HEK293 (cell line): Measurements from ENCODE around the gene DYNLRB1.

Experiments
- GLIS1 ChIP-seq: fragments of 450-650 bp; formaldehyde crosslinking; IDR thresholded peaks from 2 replicates; pipeline ENCODE4 v1.5.1; 2016; ENCODE audit warnings: missing biosample characterization, missing genetic modification characterization
- IKZF3 ChIP-seq: fragments of 450-650 bp; IDR thresholded peaks from 2 replicates; pipeline ENCODE4 v1.5.0; 2018; ENCODE audit warnings: missing biosample characterization, mild to moderate bottlenecking, missing genetic modification characterization, moderate library complexity
- KLF10 ChIP-seq: fragments of 450-650 bp; IDR thresholded peaks from 2 replicates; pipeline ENCODE4 v1.5.1; 2018; ENCODE audit warnings: missing biosample characterization, mild to moderate bottlenecking, missing genetic modification characterization
- KLF8 ChIP-seq: fragments of 450-650 bp; formaldehyde crosslinking; IDR thresholded peaks from 2 replicates; pipeline ENCODE4 v1.5.1; 2016; ENCODE audit warnings: missing biosample characterization, missing genetic modification characterization
- OVOL3 ChIP-seq: fragments of 450-650 bp; formaldehyde crosslinking; IDR thresholded peaks from 2 replicates; pipeline ENCODE4 v1.5.1; 2016; ENCODE audit warnings: missing biosample characterization, missing genetic modification characterization
- PBX3 ChIP-seq: sonication (generic); formaldehyde crosslinking; IDR thresholded peaks from 2 replicates; pipeline ENCODE4 v1.8.1; 2022; ENCODE audit warnings: mild to moderate bottlenecking, moderate library complexity, missing genetic modification reagents
- PRDM1 ChIP-seq: fragments of 450-650 bp; formaldehyde crosslinking; IDR thresholded peaks from 2 replicates; pipeline ENCODE4; 2016; ENCODE audit warnings: missing biosample characterization, missing genetic modification characterization
- SP7 ChIP-seq: fragments of 450-650 bp; formaldehyde crosslinking; IDR thresholded peaks from 2 replicates; pipeline ENCODE4 v1.5.1; 2016; ENCODE audit warnings: missing biosample characterization, missing genetic modification characterization
- ZBTB1 ChIP-seq: fragments of 450-650 bp; formaldehyde crosslinking; IDR thresholded peaks from 2 replicates; pipeline ENCODE4 v1.5.1; 2016; ENCODE audit warnings: missing biosample characterization, missing genetic modification characterization
- ZBTB10 ChIP-seq: fragments of 450-650 bp; formaldehyde crosslinking; IDR thresholded peaks from 2 replicates; pipeline ENCODE4 v1.5.1; 2016; ENCODE audit warnings: missing biosample characterization, missing genetic modification characterization
- ZBTB17 ChIP-seq: fragments of 450-650 bp; formaldehyde crosslinking; IDR thresholded peaks from 2 replicates; pipeline ENCODE4 v1.5.1; 2016; ENCODE audit warnings: missing biosample characterization, missing genetic modification characterization
- ZBTB44 ChIP-seq: fragments of 450-650 bp; IDR thresholded peaks from 2 replicates; pipeline ENCODE4 v1.5.1; 2018; ENCODE audit warnings: missing biosample characterization, mild to moderate bottlenecking, missing genetic modification characterization
- ZEB2 ChIP-seq: fragments of 450-650 bp; formaldehyde crosslinking; IDR thresholded peaks from 2 replicates; pipeline ENCODE4 v1.5.1; 2016; ENCODE audit warnings: missing biosample characterization, missing genetic modification characterization
- ZNF174 ChIP-seq: fragments of 450-650 bp; formaldehyde crosslinking; IDR thresholded peaks from 2 replicates; pipeline ENCODE4 v1.5.0; 2017; ENCODE audit warnings: missing biosample characterization, mild to moderate bottlenecking, missing genetic modification characterization
- ZNF175 ChIP-seq: fragments of 450-650 bp; formaldehyde crosslinking; IDR thresholded peaks from 2 replicates; pipeline ENCODE4 v1.5.1; 2016; ENCODE audit warnings: missing biosample characterization, missing genetic modification characterization
- ZNF184 ChIP-seq: fragments of 450-650 bp; IDR thresholded peaks from 2 replicates; pipeline ENCODE4 v1.5.1; 2018; ENCODE audit warnings: missing biosample characterization, mild to moderate bottlenecking, missing genetic modification characterization
- ZNF223 ChIP-seq: fragments of 450-650 bp; formaldehyde crosslinking; IDR thresholded peaks from 2 replicates; pipeline ENCODE4 v1.5.1; 2016; ENCODE audit warnings: missing biosample characterization, missing genetic modification characterization
- ZNF23 ChIP-seq: fragments of 450-650 bp; formaldehyde crosslinking; IDR thresholded peaks from 2 replicates; pipeline ENCODE4 v1.5.1; 2016; ENCODE audit warnings: missing biosample characterization, missing genetic modification characterization, borderline replicate concordance
- ZNF335 ChIP-seq: fragments of 450-650 bp; formaldehyde crosslinking; conservative IDR thresholded peaks from 2 replicates; pipeline ENCODE4 v1.5.1; 2016; ENCODE audit warnings: missing biosample characterization, missing genetic modification characterization
- ZNF350 ChIP-seq: fragments of 450-650 bp; formaldehyde crosslinking; IDR thresholded peaks from 2 replicates; pipeline ENCODE4 v1.5.0; 2017; ENCODE audit warnings: missing biosample characterization, mild to moderate bottlenecking, missing genetic modification characterization
- ZNF426 ChIP-seq: fragments of 450-650 bp; formaldehyde crosslinking; IDR thresholded peaks from 2 replicates; pipeline ENCODE4 v1.5.1; 2017; ENCODE audit warnings: missing biosample characterization, missing genetic modification characterization, mild to moderate bottlenecking, inconsistent platforms, moderate library complexity
- ZNF433 ChIP-seq: fragments of 450-650 bp; formaldehyde crosslinking; IDR thresholded peaks from 2 replicates; pipeline ENCODE4 v1.5.1; 2016; ENCODE audit warnings: missing biosample characterization, missing genetic modification characterization, low read depth
- ZNF596 ChIP-seq: fragments of 450-650 bp; IDR thresholded peaks from 2 replicates; pipeline ENCODE4 v1.5.0; 2018; ENCODE audit warnings: missing biosample characterization, mild to moderate bottlenecking, missing genetic modification characterization, moderate library complexity
- ZNF704 ChIP-seq: fragments of 450-650 bp; formaldehyde crosslinking; IDR thresholded peaks from 2 replicates; pipeline ENCODE4 v1.5.1; 2016; ENCODE audit warnings: missing biosample characterization, missing genetic modification characterization
- ZNF707 ChIP-seq: fragments of 450-650 bp; formaldehyde crosslinking; IDR thresholded peaks from 2 replicates; pipeline ENCODE4 v1.5.1; 2016; ENCODE audit warnings: missing biosample characterization, missing genetic modification characterization
- ZNF747 ChIP-seq: fragments of 450-650 bp; formaldehyde crosslinking; IDR thresholded peaks from 2 replicates; pipeline ENCODE4 v1.5.1; 2016; ENCODE audit warnings: missing biosample characterization, missing genetic modification characterization
- ZNF776 ChIP-seq: fragments of 450-650 bp; formaldehyde crosslinking; IDR thresholded peaks from 2 replicates; pipeline ENCODE4 v1.5.0; 2017; ENCODE audit warnings: missing biosample characterization, missing genetic modification characterization, borderline replicate concordance
- TF ChIP-seq, protein P1 (sequence below): fragments of 450-650 bp; formaldehyde crosslinking; IDR thresholded peaks from 2 replicates; pipeline ENCODE4 v1.5.1; 2016; ENCODE audit warnings: missing biosample characterization, missing genetic modification characterization
- TF ChIP-seq, protein P2 (sequence below): fragments of 450-650 bp; formaldehyde crosslinking; IDR thresholded peaks from 2 replicates; pipeline ENCODE4 v1.5.1; 2016; ENCODE audit warnings: missing biosample characterization, missing genetic modification characterization

DYNLRB1 gene

DNA sequence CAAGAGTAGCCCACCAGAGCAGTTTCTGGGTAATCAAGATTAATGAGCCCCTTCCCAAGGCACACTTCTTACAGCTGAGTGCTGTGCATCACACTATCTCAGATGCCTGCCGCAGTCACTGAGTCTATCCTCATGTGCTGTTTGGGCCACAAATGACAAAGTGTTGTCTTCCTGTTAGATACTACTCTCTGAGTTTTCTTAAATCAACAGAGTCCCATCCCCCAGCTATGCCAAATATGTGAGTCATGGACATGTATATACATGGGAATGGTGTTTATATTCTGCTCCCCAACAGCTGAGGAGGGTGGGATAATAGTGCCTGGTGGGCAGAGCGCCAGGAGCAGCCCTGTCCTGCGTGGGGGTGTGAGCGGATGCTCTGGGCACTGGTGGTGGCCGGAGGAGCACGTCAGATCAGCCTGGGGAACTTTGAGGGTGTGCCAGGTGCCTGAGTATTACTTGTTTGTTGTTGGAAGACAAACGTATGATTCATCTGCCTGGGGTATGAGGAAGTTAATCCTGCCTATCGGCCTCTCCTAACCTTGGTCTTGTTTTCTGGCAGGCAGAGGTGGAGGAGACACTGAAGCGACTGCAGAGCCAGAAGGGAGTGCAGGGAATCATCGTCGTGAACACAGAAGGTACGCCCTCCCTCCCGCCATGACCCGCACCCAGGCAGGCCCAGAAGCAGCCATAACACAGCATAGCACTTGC lies 9.6 kb downstream of the DYNLRB1 start (continued):
- TF ChIP-seq ZNF776 (tag by site-specific recombination) (no peak), ZNF596 (no peak), ZNF704 (tag by site-specific recombination) (no peak), SP7 (tag by site-specific recombination) (peak; percentile 81), ZBTB17 (peak; percentile 93), ZNF433 (no peak), ZNF707 (tag by site-specific recombination) (no peak), ZNF335 (tag by site-specific recombination) (peak; percentile 63; the same call in 1 of the 2 replicates), KLF8 (tag by site-specific recombination) (0 out of 2 replicates have a peak, but pooled peaks have one; percentile 15), ZNF223 (no peak), IKZF3 (tag by site-specific recombination) (no peak; the same call in 1 of the 2 replicates), ZBTB44 (tag by site-specific recombination) (no peak), ZEB2 (tag by site-specific recombination) (peak; percentile 71), ZNF426 (no peak), ZNF174 (tag by site-specific recombination) (no peak), ZNF184 (0 out of 2 replicates have a peak, but pooled peaks have one; percentile 25), KLF10 (peak; percentile 66), ZBTB1 (tag by site-specific recombination) (no peak), PRDM1 (no peak), ZNF175 (tag by site-specific recombination) (no peak), ZNF350 (tag by site-specific recombination) (no peak), ZNF747 (tag by site-specific recombination) (no peak), OVOL3 (tag by site-specific recombination) (no peak), ZBTB10 (peak; percentile 52; the same call in 1 of the 2 replicates), GLIS1 (tag by site-specific recombination) (peak; percentile 70; the same call in 1 of the 2 replicates), ZNF23 (tag by site-specific recombination) (no peak), PBX3 (CRISPR knock-in tag) (no peak)
- TF ChIP-seq, protein P1, sequence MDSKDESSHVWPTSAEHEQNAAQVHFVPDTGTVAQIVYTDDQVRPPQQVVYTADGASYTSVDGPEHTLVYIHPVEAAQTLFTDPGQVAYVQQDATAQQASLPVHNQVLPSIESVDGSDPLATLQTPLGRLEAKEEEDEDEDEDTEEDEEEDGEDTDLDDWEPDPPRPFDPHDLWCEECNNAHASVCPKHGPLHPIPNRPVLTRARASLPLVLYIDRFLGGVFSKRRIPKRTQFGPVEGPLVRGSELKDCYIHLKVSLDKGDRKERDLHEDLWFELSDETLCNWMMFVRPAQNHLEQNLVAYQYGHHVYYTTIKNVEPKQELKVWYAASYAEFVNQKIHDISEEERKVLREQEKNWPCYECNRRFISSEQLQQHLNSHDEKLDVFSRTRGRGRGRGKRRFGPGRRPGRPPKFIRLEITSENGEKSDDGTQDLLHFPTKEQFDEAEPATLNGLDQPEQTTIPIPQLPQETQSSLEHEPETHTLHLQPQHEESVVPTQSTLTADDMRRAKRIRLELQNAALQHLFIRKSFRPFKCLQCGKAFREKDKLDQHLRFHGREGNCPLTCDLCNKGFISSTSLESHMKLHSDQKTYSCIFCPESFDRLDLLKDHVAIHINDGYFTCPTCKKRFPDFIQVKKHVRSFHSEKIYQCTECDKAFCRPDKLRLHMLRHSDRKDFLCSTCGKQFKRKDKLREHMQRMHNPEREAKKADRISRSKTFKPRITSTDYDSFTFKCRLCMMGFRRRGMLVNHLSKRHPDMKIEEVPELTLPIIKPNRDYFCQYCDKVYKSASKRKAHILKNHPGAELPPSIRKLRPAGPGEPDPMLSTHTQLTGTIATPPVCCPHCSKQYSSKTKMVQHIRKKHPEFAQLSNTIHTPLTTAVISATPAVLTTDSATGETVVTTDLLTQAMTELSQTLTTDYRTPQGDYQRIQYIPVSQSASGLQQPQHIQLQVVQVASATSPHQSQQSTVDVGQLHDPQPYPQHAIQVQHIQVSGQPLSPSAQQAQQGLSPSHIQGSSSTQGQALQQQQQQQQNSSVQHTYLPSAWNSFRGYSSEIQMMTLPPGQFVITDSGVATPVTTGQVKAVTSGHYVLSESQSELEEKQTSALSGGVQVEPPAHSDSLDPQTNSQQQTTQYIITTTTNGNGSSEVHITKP (tag by site-specific recombination) = peak; percentile 79
- TF ChIP-seq, protein P2, sequence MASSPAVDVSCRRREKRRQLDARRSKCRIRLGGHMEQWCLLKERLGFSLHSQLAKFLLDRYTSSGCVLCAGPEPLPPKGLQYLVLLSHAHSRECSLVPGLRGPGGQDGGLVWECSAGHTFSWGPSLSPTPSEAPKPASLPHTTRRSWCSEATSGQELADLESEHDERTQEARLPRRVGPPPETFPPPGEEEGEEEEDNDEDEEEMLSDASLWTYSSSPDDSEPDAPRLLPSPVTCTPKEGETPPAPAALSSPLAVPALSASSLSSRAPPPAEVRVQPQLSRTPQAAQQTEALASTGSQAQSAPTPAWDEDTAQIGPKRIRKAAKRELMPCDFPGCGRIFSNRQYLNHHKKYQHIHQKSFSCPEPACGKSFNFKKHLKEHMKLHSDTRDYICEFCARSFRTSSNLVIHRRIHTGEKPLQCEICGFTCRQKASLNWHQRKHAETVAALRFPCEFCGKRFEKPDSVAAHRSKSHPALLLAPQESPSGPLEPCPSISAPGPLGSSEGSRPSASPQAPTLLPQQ (tag by site-specific recombination) = peak; percentile 59; the same call in 1 of the 2 replicates
